ENCODE results near the gene KCNIP4.

The KCNIP4 gene

DNA sequence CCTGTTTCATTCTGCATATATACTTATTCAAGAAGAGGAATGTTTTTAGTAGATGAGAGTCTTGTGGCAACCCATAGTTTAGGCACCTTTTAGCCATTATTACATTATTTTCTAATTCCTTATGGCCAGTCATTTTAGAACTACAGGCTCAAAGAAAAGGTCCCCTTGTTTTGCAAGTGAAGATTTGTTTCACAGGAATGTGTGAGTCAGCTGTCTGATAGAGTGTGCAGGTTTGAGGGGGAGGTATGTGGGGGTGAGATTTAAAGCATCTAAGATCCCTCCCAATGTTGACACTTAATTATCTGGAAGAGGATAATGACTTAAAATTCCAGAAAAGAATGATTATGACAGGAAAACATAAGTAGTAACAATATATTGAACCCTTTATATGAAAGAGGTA lies 495.6 kb downstream of the KCNIP4 start:
- Histone ChIP-seq H3K9me3 (ENCODE audit: control insufficient read depth, insufficient read depth, low read length) (no peaks in the 10 kb centered on the region), H3K4me3 (ENCODE audit: low read length) (no peak overlapping the region), H3K27me3 (ENCODE audit: control insufficient read depth, insufficient read depth, low read length) (no peaks in the 10 kb centered on the region), H3K36me3 (ENCODE audit: control insufficient read depth, insufficient read depth, low read length) (no peaks in the 10 kb centered on the region), H3K4me1 (ENCODE audit: control insufficient read depth, insufficient read depth, low read length) (no peaks in the 10 kb centered on the region), H3K27ac (ENCODE audit: low read length) (no peak overlapping the region)
- no peak for DNase-seq (ENCODE audit: low read depth, low spot score)

DNA sequence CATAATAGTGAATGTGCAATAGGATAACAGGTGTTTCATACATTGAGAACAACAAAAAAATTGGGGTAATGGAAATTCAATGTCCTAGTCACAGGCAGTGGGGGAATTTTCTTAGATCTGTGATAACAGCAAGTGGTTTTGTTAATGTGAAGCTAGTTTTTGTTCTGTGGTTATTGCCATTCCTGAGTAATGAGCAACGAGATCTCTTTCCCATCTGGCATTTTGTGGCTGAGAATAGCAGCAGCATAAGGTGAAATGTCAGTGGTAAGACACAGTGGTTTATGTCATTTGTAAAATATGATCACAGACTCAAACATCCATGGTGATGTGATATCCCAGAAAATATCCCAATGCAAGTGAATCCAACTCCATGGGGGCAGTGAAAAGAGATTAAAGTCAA lies 497.5 kb downstream of the KCNIP4 start:
- WGBS (ENCODE audit: insufficient coverage, insufficient read length): no CpG with 5 or more reads among the region's 1 CpG
- H3K4me1 ChIP-seq (ENCODE audit: control insufficient read depth, insufficient read depth, low read length): no peaks in the 10 kb centered on the region
- H3K4me3 ChIP-seq (ENCODE audit: low read length): no peak overlapping the region
- DNase-seq (ENCODE audit: low read depth, low spot score): no peak
- no peaks in the 10 kb centered on the region for H3K36me3 ChIP-seq (ENCODE audit: control insufficient read depth, insufficient read depth, low read length)
- H3K27ac ChIP-seq (ENCODE audit: low read length): no peak overlapping the region
- H3K9me3 ChIP-seq (ENCODE audit: control insufficient read depth, insufficient read depth, low read length): no peaks in the 10 kb centered on the region
- H3K27me3 ChIP-seq (ENCODE audit: control insufficient read depth, insufficient read depth, low read length): no peaks in the 10 kb centered on the region

DNA sequence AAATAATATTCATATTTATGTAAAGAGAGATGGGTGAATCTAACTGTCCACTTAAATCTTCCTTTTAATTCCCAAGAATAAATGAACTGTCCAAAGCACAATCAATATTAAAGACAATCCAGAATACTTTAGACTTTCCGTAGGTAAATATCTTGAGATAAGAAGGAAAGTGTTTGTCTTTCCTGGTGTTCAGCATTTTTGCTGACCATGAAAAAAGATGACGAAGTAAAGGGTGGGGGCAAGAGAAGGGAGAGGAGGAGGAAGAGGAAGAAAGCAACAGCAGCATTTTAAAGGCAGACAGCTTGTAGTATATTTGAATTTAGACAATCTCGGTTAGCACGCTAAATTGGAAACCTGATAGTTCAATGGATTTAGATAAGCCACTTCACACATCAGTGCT lies 498.2 kb downstream of the KCNIP4 start:
- no peak overlapping the region for H3K4me3 ChIP-seq (ENCODE audit: low read length)
- no peaks in the 10 kb centered on the region for H3K9me3 ChIP-seq (ENCODE audit: control insufficient read depth, insufficient read depth, low read length)
- H3K27ac ChIP-seq (ENCODE audit: low read length): no peak overlapping the region
- H3K36me3 ChIP-seq (ENCODE audit: control insufficient read depth, insufficient read depth, low read length): no peaks in the 10 kb centered on the region
- no CpG with 5 or more reads among the region's 4 CpGs for WGBS (ENCODE audit: insufficient coverage, insufficient read length)
- no peak for DNase-seq (ENCODE audit: low read depth, low spot score)
- H3K27me3 ChIP-seq (ENCODE audit: control insufficient read depth, insufficient read depth, low read length): no peaks in the 10 kb centered on the region
- H3K4me1 ChIP-seq (ENCODE audit: control insufficient read depth, insufficient read depth, low read length): no peaks in the 10 kb centered on the region

DNA sequence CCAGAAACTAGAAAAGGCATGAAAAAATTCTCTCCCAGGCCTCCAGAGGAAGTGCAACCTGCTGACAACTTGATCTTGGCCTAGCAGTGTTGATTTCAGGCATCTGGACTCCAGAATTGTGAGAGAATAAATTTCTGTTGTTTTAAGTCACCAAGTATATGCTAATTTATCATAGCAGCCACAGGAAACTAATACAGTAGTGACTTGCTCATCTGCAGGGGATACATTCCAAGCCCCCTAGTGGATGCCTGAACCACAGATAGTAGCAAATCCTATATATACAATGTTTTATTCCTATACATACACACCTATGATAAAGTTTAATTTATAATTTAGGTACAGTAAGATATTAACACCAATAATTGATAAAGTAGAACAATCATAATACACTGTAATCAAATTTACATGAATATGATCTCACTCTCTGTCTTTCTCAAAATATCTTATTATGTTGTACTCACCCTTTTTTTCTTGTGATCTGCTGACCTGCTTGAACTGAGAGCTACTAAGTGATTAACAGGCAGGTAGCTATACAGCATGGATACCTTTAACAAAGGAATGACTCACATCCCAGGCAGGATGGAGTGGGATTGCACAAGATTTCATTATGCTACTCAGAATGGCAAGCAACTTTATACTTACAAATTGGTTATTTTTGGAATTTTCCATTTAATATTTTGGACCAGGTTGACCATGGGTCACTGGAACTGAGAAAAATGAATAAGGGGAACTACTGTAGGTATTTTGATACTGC lies 501.1 kb downstream of the KCNIP4 start:
- DNase-seq (ENCODE audit: low read depth, low spot score): no peak
- Histone ChIP-seq H3K36me3 (ENCODE audit: control insufficient read depth, insufficient read depth, low read length) (no peaks in the 10 kb centered on the region), H3K4me1 (ENCODE audit: control insufficient read depth, insufficient read depth, low read length) (no peaks in the 10 kb centered on the region), H3K27ac (ENCODE audit: low read length) (no peak overlapping the region), H3K27me3 (ENCODE audit: control insufficient read depth, insufficient read depth, low read length) (no peaks in the 10 kb centered on the region), H3K9me3 (ENCODE audit: control insufficient read depth, insufficient read depth, low read length) (no peaks in the 10 kb centered on the region), H3K4me3 (ENCODE audit: low read length) (no peak overlapping the region)

DNA sequence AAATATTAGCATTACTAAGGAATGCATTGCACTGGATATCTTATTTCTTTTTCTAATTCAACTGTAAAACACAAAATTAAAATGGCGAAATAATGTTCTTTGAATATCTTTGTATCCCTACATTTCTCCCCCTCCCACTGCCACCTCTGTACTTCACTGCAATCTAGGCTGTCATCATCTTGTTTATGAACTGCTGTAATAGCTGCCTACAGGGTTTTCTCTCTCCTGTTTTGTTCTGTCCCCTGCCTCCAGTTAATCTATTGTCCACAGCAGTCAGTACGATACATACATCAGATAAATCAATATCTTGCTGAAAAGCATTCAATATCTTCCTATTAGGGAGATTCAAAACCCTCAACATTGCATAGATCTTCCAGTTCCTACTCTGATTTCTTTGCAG lies 528.4 kb downstream of the KCNIP4 start:
- DNase-seq (ENCODE audit: low read depth, low spot score): no peak
- Histone ChIP-seq H3K36me3 (ENCODE audit: control insufficient read depth, insufficient read depth, low read length) (no peaks in the 10 kb centered on the region), H3K4me1 (ENCODE audit: control insufficient read depth, insufficient read depth, low read length) (no peaks in the 10 kb centered on the region), H3K4me3 (ENCODE audit: low read length) (no peak overlapping the region), H3K27ac (ENCODE audit: low read length) (no peak overlapping the region), H3K9me3 (ENCODE audit: control insufficient read depth, insufficient read depth, low read length) (no peaks in the 10 kb centered on the region), H3K27me3 (ENCODE audit: control insufficient read depth, insufficient read depth, low read length) (no peaks in the 10 kb centered on the region)
- no CpG with 5 or more reads among the region's 2 CpGs for WGBS (ENCODE audit: insufficient coverage, insufficient read length)

DNA sequence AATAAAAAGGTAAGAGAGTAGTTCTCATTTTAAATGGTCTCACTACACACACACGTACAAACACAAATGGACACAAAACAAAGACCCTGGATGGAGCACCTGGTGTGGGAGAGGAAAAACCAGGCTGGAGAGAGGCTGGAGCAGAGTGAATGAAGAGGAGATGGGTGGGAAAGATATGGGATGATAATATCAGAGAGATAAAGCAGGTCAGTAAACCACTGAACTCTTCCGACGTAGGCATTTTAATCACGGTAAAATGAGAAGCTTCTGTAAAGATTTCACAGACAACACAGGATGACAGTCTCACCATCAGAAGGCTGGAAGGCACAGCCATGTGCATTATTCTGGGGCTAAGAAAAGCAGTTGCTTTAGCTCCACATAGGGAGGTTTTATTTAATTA lies 532.8 kb downstream of the KCNIP4 start:
- H3K27me3 ChIP-seq (ENCODE audit: control insufficient read depth, insufficient read depth, low read length): no peaks in the 10 kb centered on the region
- DNase-seq (ENCODE audit: low read depth, low spot score): no peak
- no peaks in the 10 kb centered on the region for H3K4me1 ChIP-seq (ENCODE audit: control insufficient read depth, insufficient read depth, low read length)
- no peak overlapping the region for H3K27ac ChIP-seq (ENCODE audit: low read length)
- no CpG with 5 or more reads among the region's 4 CpGs for WGBS (ENCODE audit: insufficient coverage, insufficient read length)
- H3K9me3 ChIP-seq (ENCODE audit: control insufficient read depth, insufficient read depth, low read length): no peaks in the 10 kb centered on the region
- no peaks in the 10 kb centered on the region for H3K36me3 ChIP-seq (ENCODE audit: control insufficient read depth, insufficient read depth, low read length)
- H3K4me3 ChIP-seq (ENCODE audit: low read length): no peak overlapping the region

DNA sequence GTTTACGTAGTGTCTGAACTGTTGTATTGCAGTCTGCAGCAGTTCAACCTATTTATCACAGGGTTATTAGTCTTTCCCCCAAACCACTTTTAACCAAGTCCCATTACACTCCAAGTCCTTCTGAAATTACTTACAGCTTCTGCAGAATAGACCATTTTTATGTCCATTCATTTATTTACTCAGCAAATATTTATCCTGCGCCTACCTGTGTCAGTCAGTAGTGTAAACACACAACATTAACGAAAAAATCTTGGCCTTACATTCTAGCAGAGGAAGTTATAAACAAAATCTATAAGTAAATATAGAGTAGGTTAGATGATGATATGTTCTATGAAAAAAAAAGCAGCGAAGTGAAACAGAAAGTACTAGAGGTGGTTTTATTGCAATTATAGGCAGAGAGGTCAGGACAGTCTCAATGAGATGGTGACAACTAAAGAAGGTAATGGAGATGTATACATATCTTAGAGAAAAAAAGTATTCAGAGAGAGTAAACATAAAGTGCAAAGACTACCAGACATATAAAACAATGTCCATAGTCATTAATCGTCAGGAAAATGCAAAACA lies 534.7 kb downstream of the KCNIP4 start:
- Histone ChIP-seq H3K4me1 (ENCODE audit: control insufficient read depth, insufficient read depth, low read length) (no peaks in the 10 kb centered on the region), H3K27me3 (ENCODE audit: control insufficient read depth, insufficient read depth, low read length) (no peaks in the 10 kb centered on the region), H3K9me3 (ENCODE audit: control insufficient read depth, insufficient read depth, low read length) (no peaks in the 10 kb centered on the region), H3K36me3 (ENCODE audit: control insufficient read depth, insufficient read depth, low read length) (no peaks in the 10 kb centered on the region), H3K27ac (ENCODE audit: low read length) (no peak overlapping the region), H3K4me3 (ENCODE audit: low read length) (no peak overlapping the region)
- WGBS (ENCODE audit: insufficient coverage, insufficient read length): 100% methylated on average over 1 of the region's 5 CpGs
- DNase-seq (ENCODE audit: low read depth, low spot score): no peak

DNA sequence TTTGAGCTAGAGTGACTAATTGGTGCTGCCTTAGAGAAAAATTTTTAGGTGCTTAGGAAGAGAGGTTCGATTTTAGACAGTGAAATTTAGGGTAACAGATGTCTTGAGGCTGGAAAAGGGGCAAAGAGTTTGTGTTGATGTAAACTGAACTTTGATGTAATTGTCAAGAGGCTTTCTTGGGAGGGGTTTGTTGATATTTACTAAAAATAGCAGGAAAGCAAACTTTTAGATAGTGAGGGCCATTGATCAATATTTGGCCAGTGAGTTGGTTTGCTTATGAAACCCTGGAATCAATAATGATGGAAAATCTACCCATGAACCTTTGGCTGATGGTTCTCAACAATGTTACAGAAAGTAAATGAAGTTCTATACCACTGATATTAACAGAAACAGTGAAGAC lies 537.5 kb downstream of the KCNIP4 start:
- Histone ChIP-seq H3K27me3 (ENCODE audit: control insufficient read depth, insufficient read depth, low read length) (no peaks in the 10 kb centered on the region), H3K27ac (ENCODE audit: low read length) (no peak overlapping the region), H3K36me3 (ENCODE audit: control insufficient read depth, insufficient read depth, low read length) (no peaks in the 10 kb centered on the region), H3K9me3 (ENCODE audit: control insufficient read depth, insufficient read depth, low read length) (no peaks in the 10 kb centered on the region), H3K4me3 (ENCODE audit: low read length) (no peak overlapping the region), H3K4me1 (ENCODE audit: control insufficient read depth, insufficient read depth, low read length) (no peaks in the 10 kb centered on the region)
- no peak for DNase-seq (ENCODE audit: low read depth, low spot score)
- no CpG with 5 or more reads among the region's 1 CpG for WGBS (ENCODE audit: insufficient coverage, insufficient read length)

DNA sequence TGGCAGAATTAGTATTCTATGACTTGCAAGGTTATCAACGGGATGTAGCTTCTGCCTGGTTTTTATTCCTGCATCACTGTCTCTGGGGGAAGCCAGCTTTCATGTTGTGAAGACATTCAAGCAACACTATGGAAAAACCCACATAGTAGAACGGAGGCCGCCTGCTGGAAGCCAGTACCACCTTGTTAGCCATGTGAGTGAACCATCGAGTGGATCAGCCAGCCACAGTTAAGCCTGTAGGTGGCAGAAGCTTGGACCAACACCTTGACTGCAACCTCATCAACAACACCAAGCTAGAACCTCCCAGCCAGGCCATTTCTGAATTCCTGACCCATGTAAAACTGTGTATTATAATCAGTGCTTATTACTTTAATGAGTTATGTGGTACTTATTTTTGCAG lies 538.2 kb downstream of the KCNIP4 start:
- H3K9me3 ChIP-seq (ENCODE audit: control insufficient read depth, insufficient read depth, low read length): no peaks in the 10 kb centered on the region
- DNase-seq (ENCODE audit: low read depth, low spot score): no peak
- H3K36me3 ChIP-seq (ENCODE audit: control insufficient read depth, insufficient read depth, low read length): no peaks in the 10 kb centered on the region
- no peaks in the 10 kb centered on the region for H3K4me1 ChIP-seq (ENCODE audit: control insufficient read depth, insufficient read depth, low read length)
- H3K27me3 ChIP-seq (ENCODE audit: control insufficient read depth, insufficient read depth, low read length): no peaks in the 10 kb centered on the region
- no peak overlapping the region for H3K27ac ChIP-seq (ENCODE audit: low read length)
- WGBS (ENCODE audit: insufficient coverage, insufficient read length): no CpG with 5 or more reads among the region's 4 CpGs
- no peak overlapping the region for H3K4me3 ChIP-seq (ENCODE audit: low read length)

DNA sequence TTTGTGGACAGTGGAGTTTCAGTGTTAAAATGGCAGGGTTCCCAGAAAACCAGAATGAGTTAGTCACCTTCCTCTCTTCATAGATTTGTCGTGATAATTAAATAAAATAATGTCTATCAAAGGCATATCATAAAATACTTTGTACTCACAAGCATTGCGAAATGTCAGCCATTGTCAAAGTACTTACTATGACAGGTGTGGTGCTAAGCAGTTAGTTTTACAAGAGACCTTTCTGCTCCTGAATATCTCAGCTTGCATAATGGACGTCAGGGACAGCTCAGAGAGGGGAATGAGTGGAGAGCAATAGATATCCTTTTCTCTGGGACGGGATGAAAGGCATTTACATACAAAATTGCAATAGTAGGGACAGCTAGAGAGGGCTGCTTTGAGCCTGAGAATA lies 560.9 kb downstream of the KCNIP4 start:
- no peaks in the 10 kb centered on the region for H3K9me3 ChIP-seq (ENCODE audit: control insufficient read depth, insufficient read depth, low read length)
- H3K27me3 ChIP-seq (ENCODE audit: control insufficient read depth, insufficient read depth, low read length): no peaks in the 10 kb centered on the region
- H3K27ac ChIP-seq (ENCODE audit: low read length): no peak overlapping the region
- WGBS (ENCODE audit: insufficient coverage, insufficient read length): no CpG with 5 or more reads among the region's 4 CpGs
- H3K4me3 ChIP-seq (ENCODE audit: low read length): no peak overlapping the region
- H3K4me1 ChIP-seq (ENCODE audit: control insufficient read depth, insufficient read depth, low read length): no peaks in the 10 kb centered on the region
- no peak for DNase-seq (ENCODE audit: low read depth, low spot score)
- no peaks in the 10 kb centered on the region for H3K36me3 ChIP-seq (ENCODE audit: control insufficient read depth, insufficient read depth, low read length)

DNA sequence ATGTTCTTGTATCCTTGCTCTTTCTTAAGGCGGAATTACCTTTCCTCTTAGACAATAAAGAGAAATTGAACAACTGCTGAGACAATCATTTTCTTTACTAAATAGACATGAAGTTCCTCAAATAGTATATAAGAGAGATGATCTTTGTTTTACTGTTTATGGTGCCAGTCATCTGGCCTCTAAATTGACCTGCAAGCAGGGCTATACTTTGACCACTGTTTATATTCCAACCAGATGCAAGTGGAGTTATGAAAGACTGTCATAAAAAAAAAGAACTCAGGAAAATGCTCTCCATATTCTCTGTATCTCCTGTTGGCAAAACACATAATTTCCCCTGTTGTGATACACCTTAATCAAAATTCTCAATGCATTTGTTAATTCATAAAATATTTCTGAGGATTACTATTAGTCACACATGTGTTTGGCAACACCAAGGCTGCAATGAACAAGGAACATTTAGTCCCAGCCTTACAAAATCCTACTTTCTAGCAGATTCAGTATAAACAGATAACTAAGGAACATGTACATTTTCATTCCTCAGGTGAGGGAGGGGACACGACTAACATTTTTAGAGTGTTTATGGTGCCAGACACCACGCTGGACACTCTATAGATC lies 562.3 kb downstream of the KCNIP4 start:
- Histone ChIP-seq H3K9me3 (ENCODE audit: control insufficient read depth, insufficient read depth, low read length) (no peaks in the 10 kb centered on the region), H3K27me3 (ENCODE audit: control insufficient read depth, insufficient read depth, low read length) (no peaks in the 10 kb centered on the region), H3K4me1 (ENCODE audit: control insufficient read depth, insufficient read depth, low read length) (no peaks in the 10 kb centered on the region), H3K27ac (ENCODE audit: low read length) (no peak overlapping the region), H3K4me3 (ENCODE audit: low read length) (no peak overlapping the region), H3K36me3 (ENCODE audit: control insufficient read depth, insufficient read depth, low read length) (no peaks in the 10 kb centered on the region)
- WGBS (ENCODE audit: insufficient coverage, insufficient read length): no CpG with 5 or more reads among the region's 3 CpGs
- DNase-seq (ENCODE audit: low read depth, low spot score): no peak
